SH-SY5Y (cell line): ENCODE results near the gene AXDND1.

ENCODE experiments used
- GATA2 ChIP-seq: IDR thresholded peaks from 2 replicates; pipeline ENCODE4 v1.6.1; 2011; ENCODE audit warnings: mild to moderate bottlenecking, low read depth, low read length
- GATA3 ChIP-seq: IDR thresholded peaks from 2 replicates; pipeline ENCODE4 v1.6.1; 2011; ENCODE audit warnings: low read depth, mild to moderate bottlenecking, low read length, moderate library complexity

GRCh38 chr1:179327679-179328078, 38.1 kb upstream of the AXDND1 start:
- TF ChIP-seq GATA2 (no peak), GATA3 (no peak)
